Pancreas (tissue), 10 donors: ENCODE measurements around the gene SCAMP4. TPM values are rescaled to one million over a fixed set of nuclear protein-coding genes. Genes with fewer than 3 reads are reported as not detected.

Experiments
- ATAC-seq, 4 donors: fragments of 200-7000 bp; cut with Tn5 transposase; one replicate each; pipeline versions ENCODE4 v1.8.0 to v1.9.1; 2020; ENCODE audit warnings: mild to moderate bottlenecking in 4 of 4, moderate library complexity in 4 of 4
- DNase-seq, 6 donors: peaks; one replicate each; pipeline ENCODE4 v3.0.0-alpha.2; 2020
- FAIRE-seq: peaks from 2 replicates; lab custom pipeline; 2012; peaks lifted over from hg19 to GRCh38; lab: Jason Lieb, UNC
- H3K27ac ChIP-seq, 4 donors: fragments of 200-600 bp; sonication (generic); 1 replicate in 3 of 4; 2 replicates in 1 of 4; pipeline versions ENCODE4 v1.5.0 to v1.8.0; 2020
- H3K27me3 ChIP-seq, 4 donors: fragments of 200-600 bp; one replicate each; pipeline ENCODE4 v1.8.0; 2021
- H3K36me3 ChIP-seq, 3 donors: fragments of 200-600 bp; sonication (generic) in 1 of 3; one replicate each; pipeline versions ENCODE4 v1.5.0 to v1.8.0; 2020 to 2021
- H3K4me1 ChIP-seq, 3 donors: fragments of 200-600 bp; one replicate each; pipeline ENCODE4 v1.8.0; 2021
- H3K4me3 ChIP-seq, 4 donors: fragments of 200-600 bp; sonication (generic) in 2 of 4; one replicate each; pipeline versions ENCODE4 v1.5.0 to v1.8.0; 2020 to 2021
- H3K9me3 ChIP-seq, 4 donors: fragments of 200-600 bp; one replicate each; pipeline ENCODE4 v1.8.0; 2021
- CTCF ChIP-seq, 4 donors: fragments of 200-600 bp; sonication (generic) in 3 of 4; IDR thresholded peaks; one replicate each; pipeline versions ENCODE4 v1.5.0 to v1.8.0; 2021; ENCODE audit warnings: antibody characterized with exemption in 4 of 4
- WGBS, 2 donors: extraction: QIAGEN DNeasy Blood & Tissue Kit; methylation state at CpG; one replicate each; pipeline ENCODE4 v1.1.7; 2013; 5-methylcytosine and 5-hydroxymethylcytosine counted together
- intact Hi-C, 3 donors: fragments of 100-400 bp; cut with DNase I; formaldehyde crosslinking; loops; one replicate each; pipeline versions ENCODE4 v1.11.1 to v1.14.2; 2022
- polyA plus RNA-seq, 2 donors: library from polyadenylated mRNA; stranded (reverse); fragments of 200-250 nt; gene quantifications; one replicate each; pipeline ENCODE4 v1.2.3, GENCODE V29; 2013
- total RNA-seq, 6 donors: library from RNA; stranded (reverse); fragmentation: NEBNext Ultra II Directional in 4 of 6; extraction: Animal tissue kit (Norgen Biotek cat#: 25700) in 4 of 6; gene quantifications; one replicate each; pipeline versions ENCODE4 v1.2.1 to v1.2.4, GENCODE V29; 2021 to 2023
- donor health status: healthy with polysubstance abuse.
- donor health status: DM: no; HTN: no; CAD: no; lungs with moderate emphysema.
- donor health status: DM: no; HTN: no; CAD: no.
- donor health status: control.
- donor health status: control.
- donor health status: Bipolar disorder and iron deficiency.
- donor health status: DM: yes; HTN: yes; CAD: no.
- donor health status: DM: no; HTN: no; CAD: no.
- donor health status: DM: no; HTN: no; CAD: no.
- donor health status: DM: yes; HTN: yes; CAD: no.

SCAMP4 gene, protein sequence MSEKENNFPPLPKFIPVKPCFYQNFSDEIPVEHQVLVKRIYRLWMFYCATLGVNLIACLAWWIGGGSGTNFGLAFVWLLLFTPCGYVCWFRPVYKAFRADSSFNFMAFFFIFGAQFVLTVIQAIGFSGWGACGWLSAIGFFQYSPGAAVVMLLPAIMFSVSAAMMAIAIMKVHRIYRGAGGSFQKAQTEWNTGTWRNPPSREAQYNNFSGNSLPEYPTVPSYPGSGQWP
- total RNA-seq (10 to 100 TPM; 23.0 to 52.2 (median 30.7) TPM), polyA plus RNA-seq (10 to 100 TPM; 40.8 to 49.3 TPM)

DNA sequence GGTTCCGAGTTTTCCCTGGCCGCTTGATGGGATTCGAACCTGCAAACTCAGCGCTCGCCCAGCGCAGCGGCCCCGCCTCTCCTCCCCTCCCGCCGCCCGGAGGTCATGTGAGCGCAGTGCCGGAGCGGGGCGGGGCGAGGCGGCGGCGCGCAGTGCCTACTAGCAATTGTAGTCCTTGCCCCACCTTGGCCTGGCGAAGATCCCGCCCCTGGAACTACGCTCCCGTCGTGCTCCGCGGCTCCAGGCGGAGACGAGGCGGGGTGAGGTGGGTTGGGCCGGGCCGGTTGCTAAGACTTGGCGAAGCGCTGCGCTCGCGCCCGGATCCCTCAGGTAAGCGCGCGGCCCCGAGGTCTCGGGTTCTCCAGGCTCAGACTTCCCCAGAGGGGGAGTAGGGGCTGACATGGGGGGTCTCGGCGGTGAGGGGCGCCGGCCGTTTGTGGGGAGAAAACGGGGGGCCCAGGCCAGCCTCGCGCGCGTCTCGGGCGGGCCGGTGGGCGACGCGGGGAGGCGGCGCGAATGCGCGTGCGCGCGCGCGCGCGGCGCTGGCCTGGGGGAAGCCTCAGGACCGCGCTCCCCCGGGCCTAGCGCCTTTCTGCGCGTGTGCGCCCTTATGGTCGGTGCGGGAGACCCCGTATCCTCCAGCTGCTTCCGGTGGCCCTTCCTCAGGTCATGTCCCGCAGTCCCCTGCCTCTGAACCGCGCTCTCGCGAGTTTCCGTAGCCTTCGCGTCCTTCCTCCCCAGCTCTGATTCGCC lies at the start of gene SCAMP4, which contains the start of gene ADAT3:
Gene SCAMP4 (plus strand): TSS at position 290 of the 753 bp plus-strand sequence. CDS start 9,621 bp downstream, outside the sequence.
Gene ADAT3 (plus strand): TSS at position 290 of the 753 bp plus-strand sequence. CDS start 6,649 bp downstream, outside the sequence.
- peak; percentile 86 to 93 (median 91) for ATAC-seq
- H3K4me1 ChIP-seq: peaks cover 22 to 33% (median 26%) of the 10 kb centered on the region in 3 donors
- WGBS, 2 donors: 1% methylated on average over 71 to 92 of the region's 92 CpGs

GRCh38 chr19:1855828-1856255 lies 49.4 kb upstream of the SCAMP4 start:
- Histone ChIP-seq H3K4me3 (peak overlapping the region in 1 of 4 donors; percentile 40), H3K36me3 (no peaks in the 10 kb centered on the region), H3K27ac (peak overlapping the region; percentile 17 to 82 (median 66)), H3K9me3 (no peaks in the 10 kb centered on the region), H3K27me3 (no peaks in the 10 kb centered on the region), H3K4me1 (peaks cover 0 to 20% (median 0%) of the 10 kb centered on the region in 3 donors)
- 70 to 76% methylated on average over 12 to 13 of the region's 13 CpGs for WGBS, 2 donors
- no peak for FAIRE-seq
- intact Hi-C loops: no loop called here
- peak in 2 of 6 donors; percentile 20 to 34 for DNase-seq
- no peak for TF ChIP-seq CTCF (IDR thresholded peaks at IDR 0.05)
- no peak for ATAC-seq

More for the DNA sequence above, at the start of gene SCAMP4, which contains the start of gene ADAT3:
- Histone ChIP-seq H3K27ac (peak within 1 kb of the TSS; percentile 69 to 94 (median 86)), H3K27me3 (no peaks in the 10 kb centered on the region), H3K4me3 (peak within 1 kb of the TSS; percentile 55 to 65 (median 61)), H3K9me3 (no peaks in the 10 kb centered on the region), H3K36me3 (no peaks in the 10 kb centered on the region)
- no peak for TF ChIP-seq CTCF (IDR thresholded peaks at IDR 0.05)
- intact Hi-C loops: no loop called here
- FAIRE-seq (peak; percentile 60), DNase-seq (peak; percentile 98 to 100 (median 100))

DNA sequence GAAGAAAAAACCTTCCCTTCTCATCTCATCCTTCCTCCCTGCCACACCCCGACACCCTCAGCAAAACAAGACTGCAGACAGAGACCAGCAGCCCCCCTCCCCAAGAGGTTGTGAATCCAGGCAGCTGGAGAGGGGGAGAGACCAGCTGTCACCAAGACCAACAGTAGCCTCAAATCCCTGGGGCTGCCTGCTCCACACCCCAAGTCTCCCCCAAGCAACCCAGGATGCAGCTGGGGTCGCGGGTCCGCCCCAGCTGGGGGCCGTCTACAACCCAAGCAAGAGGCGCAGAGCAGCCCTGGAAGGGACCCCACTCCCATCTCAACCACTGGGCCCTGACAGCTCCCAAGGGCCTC lies 48.9 kb upstream of the SCAMP4 start:
- Histone ChIP-seq H3K4me1 (peaks cover 0 to 23% (median 0%) of the 10 kb centered on the region in 3 donors), H3K27ac (peak overlapping the region; percentile 22 to 82 (median 66)), H3K27me3 (no peaks in the 10 kb centered on the region), H3K36me3 (no peaks in the 10 kb centered on the region), H3K9me3 (no peaks in the 10 kb centered on the region), H3K4me3 (peak overlapping the region in 1 of 4 donors; percentile 40)
- DNase-seq (peak in 1 of 6 donors; percentile 19), ATAC-seq (no peak), FAIRE-seq (no peak)
- 81% methylated on average over 6 of the region's 6 CpGs for WGBS, 2 donors
- intact Hi-C loops: no loop called here
- TF ChIP-seq CTCF (IDR thresholded peaks at IDR 0.05): no peak

- intact Hi-C loops: no loop called here
- TF ChIP-seq CTCF (IDR thresholded peaks at IDR 0.05): no peak
- peak; percentile 30 to 66 (median 61) for ATAC-seq
- peak overlapping the region in 2 of 4 donors; percentile 16 to 40 for H3K4me3 ChIP-seq
- 40 to 41% methylated on average over 61 to 70 of the region's 73 CpGs for WGBS, 2 donors
- no peaks in the 10 kb centered on the region for H3K36me3 ChIP-seq
- H3K9me3 ChIP-seq: no peaks in the 10 kb centered on the region
- H3K27ac ChIP-seq: peak overlapping the region; percentile 55 to 82 (median 72)
- peaks cover 0 to 26% (median 0%) of the 10 kb centered on the region in 3 donors for H3K4me1 ChIP-seq
- no peaks in the 10 kb centered on the region for H3K27me3 ChIP-seq
- no peak for FAIRE-seq
- DNase-seq: peak in 5 of 6 donors; percentile 80 to 85 (median 82)
Measured at GRCh38 chr19:1856698-1857603, 48.2 kb upstream of the SCAMP4 start.
